Measurements from ENCODE around the gene TBL1Y.

GRCh38 chrY:6929237-6929636, 18.7 kb downstream of the TBL1Y start:
- TF ChIP-seq POLR2A (IDR thresholded peaks at IDR 0.05; ENCODE audit: low read depth, low read length) = no peak
- no peak for TF ChIP-seq CEBPZ (IDR thresholded peaks at IDR 0.05; ENCODE audit: low read depth, low read length)
- no peak for TF ChIP-seq BMI1 (IDR thresholded peaks at IDR 0.05; ENCODE audit: borderline replicate concordance)
- no peak for TF ChIP-seq ZNF24 (IDR thresholded peaks at IDR 0.05)
- no peak for TF ChIP-seq FOXM1 (IDR thresholded peaks at IDR 0.05; ENCODE audit: low read depth, low read length)
- TF ChIP-seq PKNOX1 (IDR thresholded peaks at IDR 0.05) = no peak
- TF ChIP-seq NFYB (IDR thresholded peaks at IDR 0.05; ENCODE audit: insufficient read depth, low read depth, low read length) = no peak
- TF ChIP-seq POLR2AphosphoS5 (IDR thresholded peaks at IDR 0.05; ENCODE audit: low read length) = no peak

Data from GM12878 (cell line).